Loucy (cell line): ENCODE measurements around the gene ZDHHC14.

Source experiments
- EZH2phosphoT487 ChIP-seq: fragments of 200-600 bp; IDR thresholded peaks from 2 replicates; pipeline ENCODE4 v1.6.1; 2018; ENCODE audit warnings: antibody characterized with exemption, mild to moderate bottlenecking, moderate library complexity, borderline replicate concordance
- TF ChIP-seq, protein P1 (sequence below): fragments of 200-600 bp; sonication (generic); conservative IDR thresholded peaks from 2 replicates; pipeline ENCODE4 v1.5.1; 2014; ENCODE audit warnings: mild to moderate bottlenecking, antibody characterized with exemption, low read length

DNA sequence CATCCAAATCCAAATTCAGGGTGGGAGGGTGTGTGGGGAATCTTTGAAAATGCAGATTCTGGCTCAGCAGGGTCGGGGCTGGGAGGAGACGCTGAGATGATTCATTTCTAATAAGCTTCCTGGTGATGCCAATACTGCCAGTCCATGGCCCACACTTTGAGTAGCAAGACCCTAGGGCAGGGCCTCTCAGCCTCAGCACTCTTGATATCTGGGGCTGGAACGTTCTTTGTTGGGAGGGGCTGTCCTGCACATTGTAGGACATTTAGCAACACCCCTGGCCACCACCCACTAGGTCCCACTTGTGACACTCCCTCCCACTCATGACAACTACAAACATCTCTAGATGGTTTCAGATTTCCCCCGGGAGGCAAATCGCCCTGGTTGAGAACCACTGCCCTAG is 191.0 kb downstream of the ZDHHC14 start:
- TF ChIP-seq, protein P1, sequence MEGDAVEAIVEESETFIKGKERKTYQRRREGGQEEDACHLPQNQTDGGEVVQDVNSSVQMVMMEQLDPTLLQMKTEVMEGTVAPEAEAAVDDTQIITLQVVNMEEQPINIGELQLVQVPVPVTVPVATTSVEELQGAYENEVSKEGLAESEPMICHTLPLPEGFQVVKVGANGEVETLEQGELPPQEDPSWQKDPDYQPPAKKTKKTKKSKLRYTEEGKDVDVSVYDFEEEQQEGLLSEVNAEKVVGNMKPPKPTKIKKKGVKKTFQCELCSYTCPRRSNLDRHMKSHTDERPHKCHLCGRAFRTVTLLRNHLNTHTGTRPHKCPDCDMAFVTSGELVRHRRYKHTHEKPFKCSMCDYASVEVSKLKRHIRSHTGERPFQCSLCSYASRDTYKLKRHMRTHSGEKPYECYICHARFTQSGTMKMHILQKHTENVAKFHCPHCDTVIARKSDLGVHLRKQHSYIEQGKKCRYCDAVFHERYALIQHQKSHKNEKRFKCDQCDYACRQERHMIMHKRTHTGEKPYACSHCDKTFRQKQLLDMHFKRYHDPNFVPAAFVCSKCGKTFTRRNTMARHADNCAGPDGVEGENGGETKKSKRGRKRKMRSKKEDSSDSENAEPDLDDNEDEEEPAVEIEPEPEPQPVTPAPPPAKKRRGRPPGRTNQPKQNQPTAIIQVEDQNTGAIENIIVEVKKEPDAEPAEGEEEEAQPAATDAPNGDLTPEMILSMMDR: no peak
- TF ChIP-seq EZH2phosphoT487: no peak
